ENCODE results near the gene LRRD1. TPM values are rescaled to one million over a fixed set of nuclear protein-coding genes. Genes with fewer than 3 reads are reported as not detected.

Gene LRRD1
- total and polyA plus RNA-seq, 2 of the 8 experiments (the other 6 are each of a cell fraction or from before 2014, with no cell fraction given): not detected

- Histone ChIP-seq H2BK5ac (ENCODE audit: low read depth, low read length) (no peak overlapping the region), H2BK120ac (replicated peaks; ENCODE audit: low read depth, low read length) (no peak overlapping the region), H3K4me3 (ENCODE audit: extremely low read depth in 1 of 4, insufficient read depth in 2 of 4, low read depth in 3 of 4, low read length in 4 of 4) (no peak overlapping the region), H3K79me2 (ENCODE audit: control insufficient read depth in 1 of 2, insufficient read depth in 2 of 2, low read length in 2 of 2) (peaks cover 0 to 37% of the 10 kb centered on the region in 2 experiments; a peak in 2 of 4 replicates), H3K27me3 (replicated peaks in 1 of 4; ENCODE audit: control insufficient read depth in 3 of 4, extremely low read depth in 1 of 4, insufficient read depth in 3 of 4, low read length in 3 of 4) (no peaks in the 10 kb centered on the region), H3K36me3 (ENCODE audit: control insufficient read depth in 2 of 4, insufficient read depth in 4 of 4, low read length in 3 of 4) (peaks cover 0 to 46% (median 11%) of the 10 kb centered on the region in 4 experiments; a peak in 5 of 8 replicates), H2BK12ac (ENCODE audit: low read depth, low read length) (no peak overlapping the region), H2BK15ac (ENCODE audit: low read length) (no peak overlapping the region), H4K8ac (ENCODE audit: extremely low read depth, insufficient read depth, low read length) (no peak overlapping the region), H3K4me2 (ENCODE audit: insufficient read depth in 1 of 2, low read depth in 2 of 2, low read length in 2 of 2) (no peak overlapping the region), H4K20me1 (replicated peaks in 1 of 2; ENCODE audit: control insufficient read depth in 1 of 2, insufficient read depth in 2 of 2, low read length in 2 of 2) (peaks cover 3 to 7% of the 10 kb centered on the region in 2 experiments), H3K4me1 (replicated peaks in 1 of 4; ENCODE audit: control insufficient read depth in 3 of 4, insufficient read depth in 4 of 4, low read length in 3 of 4) (no peaks in the 10 kb centered on the region), H4K91ac (replicated peaks; ENCODE audit: insufficient read length, low read length) (no peak overlapping the region), H3K27ac (ENCODE audit: low read depth, low read length) (no peak overlapping the region), H2AK5ac (ENCODE audit: low read depth, low read length) (no peak overlapping the region), H3K23ac (ENCODE audit: insufficient read length) (no peak overlapping the region), H3K4ac (replicated peaks; ENCODE audit: insufficient read length, low read depth, low read length) (no peak overlapping the region), H3K23me2 (ENCODE audit: low read depth, low read length) (no peaks in the 10 kb centered on the region), H3K56ac (replicated peaks; ENCODE audit: insufficient read length, low read depth, low read length) (no peak overlapping the region), H4K5ac (ENCODE audit: insufficient read length, low read depth, low read length) (no peak overlapping the region), H2AFZ (ENCODE audit: low read length) (no peak overlapping the region), H3K9me3 (ENCODE audit: insufficient read depth in 2 of 2, low read depth in 1 of 2, low read length in 1 of 2) (no peaks in the 10 kb centered on the region), H3K9ac (replicated peaks in 1 of 4; ENCODE audit: extremely low read depth in 1 of 4, low read depth in 3 of 4, low read length in 3 of 4) (no peak overlapping the region), H2BK20ac (ENCODE audit: low read length) (no peak overlapping the region), H3K79me1 (ENCODE audit: low read depth, low read length) (peaks cover 2% of the 10 kb centered on the region; the same call in 1 of the 2 replicates), H3K18ac (ENCODE audit: extremely low read depth, low read length) (no peak overlapping the region), H3K14ac (ENCODE audit: insufficient read length) (no peak overlapping the region)
- CTCF ChIA-PET (ENCODE audit: partially characterized antibody): no interaction called here
- POLR2A ChIA-PET (ENCODE audit: partially characterized antibody): no interaction called here
- FAIRE-seq (no peak), DNase-seq (ENCODE audit: low read depth in 1 of 2, low spot score in 2 of 2) (no peak)
- TF ChIP-seq MAX (IDR thresholded peaks at IDR 0.05) (no peak), SRF (IDR thresholded peaks at IDR 0.05; ENCODE audit: low read depth, low read length) (no peak), BCL11A (IDR thresholded peaks at IDR 0.05; ENCODE audit: low read depth in 2 of 2, low read length in 2 of 2) (no peak), MAFK (IDR thresholded peaks at IDR 0.05; ENCODE audit: low read depth, low read length) (no peak), POLR2AphosphoS5 (IDR thresholded peaks at IDR 0.05; ENCODE audit: low read depth, low read length) (no peak)
- 91% methylated on average over 3 of the region's 3 CpGs; no CpG with 5 or more reads in 1 of the 2 experiments for WGBS, 2 experiments (ENCODE audit: extremely low coverage in 1 of 2, insufficient coverage in 1 of 2, insufficient read length in 1 of 2, insufficient replicate concordance in 2 of 2, low coverage in 1 of 2, low lambda C conversion rate in 2 of 2, missing lambda C conversion rate in 1 of 2)
Observed at GRCh38 chr7:92116949-92117348, 62.0 kb downstream of the LRRD1 start.
